GM21737 (cell line): Measurements from ENCODE around the gene EXOC3.
"Not testable (repeated sequence)": the region's sequence is repeated elsewhere in the genome, so short reads cannot be mapped to it uniquely, and the experiment has no call there.

ENCODE experiments used
- ATAC-seq: cut with Tn5 transposase; IDR thresholded peaks from one replicate; pipeline ENCODE4 v1.9.1; 2021; ENCODE audit warnings: mild to moderate bottlenecking, moderate library complexity; ENCODE audit not compliant: unreplicated experiment

EXOC3 gene

GRCh38 chr5:484556-484955, 41.6 kb downstream of the EXOC3 start:
- ATAC-seq, result no peak

GRCh38 chr5:485113-485945, 42.4 kb downstream of the EXOC3 start:
- ATAC-seq, result no peak

- no peak for ATAC-seq
Observed at GRCh38 chr5:485946-486491, 43.0 kb downstream of the EXOC3 start.

GRCh38 chr5:486597-486996, 43.6 kb downstream of the EXOC3 start:
- ATAC-seq, result not testable (repeated sequence)

GRCh38 chr5:488241-488640, 45.3 kb downstream of the EXOC3 start:
- no peak for ATAC-seq

GRCh38 chr5:488744-489688, 46.0 kb downstream of the EXOC3 start:
- ATAC-seq, result no peak

GRCh38 chr5:489689-490080, 46.7 kb downstream of the EXOC3 start:
- ATAC-seq, result no peak

GRCh38 chr5:490116-491106, 47.4 kb downstream of the EXOC3 start:
- no peak for ATAC-seq

GRCh38 chr5:491119-491855, 48.3 kb downstream of the EXOC3 start:
- ATAC-seq, result no peak

- no peak for ATAC-seq
Observed at GRCh38 chr5:491856-492155, 48.8 kb downstream of the EXOC3 start.

- no peak for ATAC-seq
Observed at GRCh38 chr5:492314-492893, 49.4 kb downstream of the EXOC3 start.

- no peak for ATAC-seq
Observed at GRCh38 chr5:493119-493701, 50.2 kb downstream of the EXOC3 start.

- ATAC-seq, result no peak
Observed at GRCh38 chr5:493758-494157, 50.8 kb downstream of the EXOC3 start.

- no peak for ATAC-seq
Observed at GRCh38 chr5:494667-495255, 51.8 kb downstream of the EXOC3 start.

GRCh38 chr5:496028-496427, 53.1 kb downstream of the EXOC3 start:
- ATAC-seq, result no peak

- no peak for ATAC-seq
Observed at GRCh38 chr5:497090-497700, 54.2 kb downstream of the EXOC3 start.

GRCh38 chr5:497871-498509, 55.0 kb downstream of the EXOC3 start:
- ATAC-seq, result no peak
